Upper lobe of left lung (tissue), 4 donors: ENCODE results near the gene LRRC26.

Experiments
- EP300 ChIP-seq, 4 donors: sonication (generic); formaldehyde crosslinking; IDR thresholded peaks; one replicate each; pipeline ENCODE4 v1.5.1; 2017; ENCODE audit warnings: antibody characterized with exemption in 4 of 4, control low read depth in 2 of 4
- POLR2A ChIP-seq, 4 donors: fragments of 450-650 bp; IDR thresholded peaks; one replicate each; pipeline ENCODE4 v1.5.1; 2016 to 2017; ENCODE audit warnings: antibody characterized with exemption in 4 of 4, mild to moderate bottlenecking in 2 of 4
- POLR2AphosphoS5 ChIP-seq, 2 donors: sonication (generic); formaldehyde crosslinking; IDR thresholded peaks; one replicate each; pipeline ENCODE4 v1.5.1; 2017; ENCODE audit warnings: antibody characterized with exemption in 2 of 2
- TF ChIP-seq, protein P1 (sequence below), 6 experiments: fragments of 450-650 bp in 4 of 6; fragments of 200-600 bp in 2 of 6; sonication (generic) in 2 of 6; IDR thresholded peaks; one replicate each; pipeline ENCODE4 v1.5.1; 2016 to 2019; ENCODE audit warnings: antibody characterized with exemption in 6 of 6

- TF ChIP-seq, protein P1, sequence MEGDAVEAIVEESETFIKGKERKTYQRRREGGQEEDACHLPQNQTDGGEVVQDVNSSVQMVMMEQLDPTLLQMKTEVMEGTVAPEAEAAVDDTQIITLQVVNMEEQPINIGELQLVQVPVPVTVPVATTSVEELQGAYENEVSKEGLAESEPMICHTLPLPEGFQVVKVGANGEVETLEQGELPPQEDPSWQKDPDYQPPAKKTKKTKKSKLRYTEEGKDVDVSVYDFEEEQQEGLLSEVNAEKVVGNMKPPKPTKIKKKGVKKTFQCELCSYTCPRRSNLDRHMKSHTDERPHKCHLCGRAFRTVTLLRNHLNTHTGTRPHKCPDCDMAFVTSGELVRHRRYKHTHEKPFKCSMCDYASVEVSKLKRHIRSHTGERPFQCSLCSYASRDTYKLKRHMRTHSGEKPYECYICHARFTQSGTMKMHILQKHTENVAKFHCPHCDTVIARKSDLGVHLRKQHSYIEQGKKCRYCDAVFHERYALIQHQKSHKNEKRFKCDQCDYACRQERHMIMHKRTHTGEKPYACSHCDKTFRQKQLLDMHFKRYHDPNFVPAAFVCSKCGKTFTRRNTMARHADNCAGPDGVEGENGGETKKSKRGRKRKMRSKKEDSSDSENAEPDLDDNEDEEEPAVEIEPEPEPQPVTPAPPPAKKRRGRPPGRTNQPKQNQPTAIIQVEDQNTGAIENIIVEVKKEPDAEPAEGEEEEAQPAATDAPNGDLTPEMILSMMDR (IDR thresholded peaks at IDR 0.05): no peak
- TF ChIP-seq POLR2A (IDR thresholded peaks at IDR 0.05) (no peak), EP300 (IDR thresholded peaks at IDR 0.05) (no peak), POLR2AphosphoS5 (IDR thresholded peaks at IDR 0.05) (no peak)
Observed at GRCh38 chr9:137191691-137192447, 22.0 kb upstream of the LRRC26 start.
